ENCODE data around the gene RFT1. TPM values are rescaled to one million over a fixed set of nuclear protein-coding genes. Genes with fewer than 3 reads are reported as not detected.

RFT1 gene
- total and polyA plus RNA-seq, 2 experiments from 2014 or later = 11.3 to 13.3 TPM

GRCh38 chr3:53082736-53083135, 47.5 kb downstream of the RFT1 start (continued):
- no peak for TF ChIP-seq CTCF (conservative IDR thresholded peaks at IDR 0.05; ENCODE audit: low read depth in 2 of 2)
- TF ChIP-seq ETS1 (IDR thresholded peaks at IDR 0.05) = no peak
- no peak for TF ChIP-seq ZNF114 (CRISPR knock-in tag; IDR thresholded peaks at IDR 0.05)
- no peak for TF ChIP-seq JUNB (IDR thresholded peaks at IDR 0.05; ENCODE audit: unreplicated experiment)
- no peak for TF ChIP-seq REST (IDR thresholded peaks at IDR 0.05; ENCODE audit: unreplicated experiment)
- no peak for TF ChIP-seq ZNF331 (CRISPR knock-in tag; IDR thresholded peaks at IDR 0.05; ENCODE audit: low read depth)
- no peak for TF ChIP-seq EZH2 (IDR thresholded peaks at IDR 0.05; ENCODE audit: low read depth, unreplicated experiment)
- no peak for TF ChIP-seq POLR2AphosphoS5 (IDR thresholded peaks at IDR 0.05; ENCODE audit: low read depth)
- no peak for TF ChIP-seq CREB1 (CRISPR knock-in tag; IDR thresholded peaks at IDR 0.05; ENCODE audit: low read depth)
- TF ChIP-seq STAT1 (IDR thresholded peaks at IDR 0.05; ENCODE audit: unreplicated experiment) = no peak

- DNase-seq (ENCODE audit: low spot score) (no peak), ATAC-seq (no peak)
- no peak overlapping the region for H3K4me3 ChIP-seq
- H3K27me3 ChIP-seq (ENCODE audit: insufficient read depth) = no peaks in the 10 kb centered on the region
- no peak overlapping the region for H2AFZ ChIP-seq
- no peak overlapping the region for H3K27ac ChIP-seq (ENCODE audit: low read depth)
- Mint-ChIP-seq H3K27ac (no peak overlapping the region), H3K27me3 (ENCODE audit: insufficient read depth, low read depth, poor library complexity) (peaks cover 7% of the 10 kb centered on the region), H3K4me1 (no peaks in the 10 kb centered on the region), H3K36me3 (ENCODE audit: low read depth) (no peaks in the 10 kb centered on the region), H3K9me3 (no peaks in the 10 kb centered on the region), H3K4me3 (no peak overlapping the region)
- H3K36me3 ChIP-seq (ENCODE audit: insufficient read depth) = no peaks in the 10 kb centered on the region
- H3F3A ChIP-seq (replicated peaks; ENCODE audit: low read depth) = no peaks in the 10 kb centered on the region
- no peaks in the 10 kb centered on the region for H3K9me2 ChIP-seq (ENCODE audit: insufficient read depth)
- H3K4me2 ChIP-seq = no peak overlapping the region
- H3K79me2 ChIP-seq (replicated peaks; ENCODE audit: insufficient read depth) = no peaks in the 10 kb centered on the region
- H3K4me1 ChIP-seq (ENCODE audit: insufficient read depth) = no peaks in the 10 kb centered on the region
- H4K20me1 ChIP-seq (replicated peaks; ENCODE audit: insufficient read depth) = no peaks in the 10 kb centered on the region
- TF ChIP-seq ZNF462 (CRISPR knock-in tag; IDR thresholded peaks at IDR 0.05) = no peak
- no peak for TF ChIP-seq ETS1 (IDR thresholded peaks at IDR 0.05)
- no peak for TF ChIP-seq JUNB (IDR thresholded peaks at IDR 0.05; ENCODE audit: unreplicated experiment)
- TF ChIP-seq EZH2phosphoT487 (IDR thresholded peaks at IDR 0.05; ENCODE audit: unreplicated experiment) = no peak
These were observed 48.9 kb downstream of the RFT1 start for GRCh38 chr3:53081318-53081717.
